Left lung (tissue), 10 donors: ENCODE measurements around the gene DLG5. TPM values are rescaled to one million over a fixed set of nuclear protein-coding genes. Genes with fewer than 3 reads are reported as not detected.
A peak's percentile ranks its signal among the peaks of the same experiment; 100 is the strongest.

ENCODE experiments used
- ATAC-seq: fragments of 200-7000 bp; cut with Tn5 transposase; one replicate; pipeline ENCODE4 v1.9.1; 2020; ENCODE audit warnings: moderate library complexity
- DNase-seq, 4 donors: peaks; one replicate each; pipeline ENCODE4 v3.0.0-alpha.2; 2013 to 2020
- H3K27ac ChIP-seq, 2 donors: fragments of 200-600 bp; sonication (generic) in 1 of 2; one replicate each; pipeline versions ENCODE4 v1.5.0 to v1.8.0; 2020 to 2021
- H3K27me3 ChIP-seq, 2 donors: fragments of 200-600 bp; sonication (generic) in 1 of 2; one replicate each; pipeline versions ENCODE4 v1.5.0 to v1.8.0; 2020 to 2021
- H3K36me3 ChIP-seq, 2 donors: fragments of 200-600 bp; sonication (generic) in 1 of 2; one replicate each; pipeline versions ENCODE4 v1.5.0 to v1.8.0; 2020 to 2021
- H3K4me1 ChIP-seq, 2 donors: fragments of 200-600 bp; one replicate each; pipeline ENCODE4 v1.8.0; 2021
- H3K4me3 ChIP-seq, 2 donors: fragments of 200-600 bp; sonication (generic) in 1 of 2; one replicate each; pipeline versions ENCODE4 v1.5.0 to v1.8.0; 2020 to 2021; ENCODE audit warnings: mild to moderate bottlenecking in 1 of 2
- H3K9me3 ChIP-seq, 2 donors: fragments of 200-600 bp; sonication (generic) in 1 of 2; one replicate each; pipeline versions ENCODE4 v1.5.0 to v1.8.0; 2020 to 2021
- CTCF ChIP-seq, 2 donors: fragments of 200-600 bp; sonication (generic) in 1 of 2; IDR thresholded peaks; one replicate each; pipeline versions ENCODE4 v1.5.0 to v1.8.0; 2021; ENCODE audit warnings: antibody characterized with exemption in 2 of 2
- intact Hi-C, 2 donors: fragments of 100-400 bp; cut with DNase I; formaldehyde crosslinking; loops; one replicate each; pipeline versions ENCODE4 v1.11.2 to v1.14.2; 2022
- polyA plus RNA-seq, 6 donors: library from polyadenylated mRNA; unstranded; fragments of 120-200 nt; gene quantifications; one replicate each; pipeline ENCODE4 v1.2.1, GENCODE V29; 2013; ENCODE audit not compliant: insufficient read length in 6 of 6
- total RNA-seq, 2 donors: library from RNA; stranded (reverse); fragmentation: NEBNext Ultra II Directional; extraction: Animal tissue kit (Norgen Biotek cat#: 25700); gene quantifications; one replicate each; pipeline ENCODE4 v1.2.1, GENCODE V29; 2021
- donor health status: DM: no; HTN: yes; CAD: no.
- donor health status: DM: no; HTN: no; CAD: no.

DLG5 gene
- total and polyA plus RNA-seq, 8 donors: 17.0 to 53.4 (median 49.0) TPM

GRCh38 chr10:77887631-77888355 is 38.8 kb downstream of the DLG5 start:
- Histone ChIP-seq H3K9me3 (no peaks in the 10 kb centered on the region), H3K36me3 (no peaks in the 10 kb centered on the region), H3K27me3 (no peaks in the 10 kb centered on the region), H3K27ac (peak overlapping the region; percentile 37 to 65), H3K4me1 (peaks cover 18 to 19% of the 10 kb centered on the region in 2 donors), H3K4me3 (no peak overlapping the region)
- TF ChIP-seq CTCF (IDR thresholded peaks at IDR 0.05): no peak
- DNase-seq (peak in 1 of 4 donors; percentile 67), ATAC-seq (peak; percentile 33)
- intact Hi-C loops: no loop called here

GRCh38 chr10:77886795-77887355 is 39.7 kb downstream of the DLG5 start:
- no peak for TF ChIP-seq CTCF (IDR thresholded peaks at IDR 0.05)
- H3K36me3 ChIP-seq: no peaks in the 10 kb centered on the region

GRCh38 chr10:77884181-77884580 is 42.4 kb downstream of the DLG5 start:
- H3K36me3 ChIP-seq: no peaks in the 10 kb centered on the region
- H3K9me3 ChIP-seq: no peaks in the 10 kb centered on the region
- no peak for TF ChIP-seq CTCF (IDR thresholded peaks at IDR 0.05)
- ATAC-seq: no peak
- no peak overlapping the region for H3K4me3 ChIP-seq
- H3K27me3 ChIP-seq: no peaks in the 10 kb centered on the region
- intact Hi-C loops: no loop called here
- H3K27ac ChIP-seq: no peak overlapping the region
- no peak for DNase-seq
- H3K4me1 ChIP-seq: peaks cover 18 to 19% of the 10 kb centered on the region in 2 donors

More at GRCh38 chr10:77886795-77887355, 39.7 kb downstream of the DLG5 start:
- H3K27me3 ChIP-seq: no peaks in the 10 kb centered on the region
- ATAC-seq (no peak), DNase-seq (no peak)
- H3K4me3 ChIP-seq: no peak overlapping the region
- peaks cover 18 to 19% of the 10 kb centered on the region in 2 donors for H3K4me1 ChIP-seq
- H3K9me3 ChIP-seq: no peaks in the 10 kb centered on the region
- intact Hi-C loops: no loop called here
- H3K27ac ChIP-seq: peak overlapping the region in 1 of 2 donors; percentile 53

- intact Hi-C loops: no loop called here
- Histone ChIP-seq H3K9me3 (no peaks in the 10 kb centered on the region), H3K36me3 (no peaks in the 10 kb centered on the region), H3K4me3 (no peak overlapping the region), H3K4me1 (peaks cover 0 to 11% of the 10 kb centered on the region in 2 donors), H3K27me3 (no peaks in the 10 kb centered on the region), H3K27ac (no peak overlapping the region)
- ATAC-seq: no peak
- DNase-seq: no peak
- TF ChIP-seq CTCF (IDR thresholded peaks at IDR 0.05): no peak
Measured at GRCh38 chr10:77881636-77882035, 44.9 kb downstream of the DLG5 start.

GRCh38 chr10:77881222-77881621 is 45.3 kb downstream of the DLG5 start:
- no peak for ATAC-seq
- intact Hi-C loops: no loop called here

More at GRCh38 chr10:77881222-77881621, 45.3 kb downstream of the DLG5 start:
- Histone ChIP-seq H3K27me3 (no peaks in the 10 kb centered on the region), H3K9me3 (no peaks in the 10 kb centered on the region), H3K27ac (no peak overlapping the region), H3K4me3 (no peak overlapping the region), H3K4me1 (peaks cover 0 to 11% of the 10 kb centered on the region in 2 donors), H3K36me3 (no peaks in the 10 kb centered on the region)
- no peak for TF ChIP-seq CTCF (IDR thresholded peaks at IDR 0.05)
- DNase-seq: no peak
